Immature natural killer cell (primary cell): ENCODE measurements around the gene ABCD1. TPM values are rescaled to one million over a fixed set of nuclear protein-coding genes. Genes with fewer than 3 reads are reported as not detected.
"Not testable (repeated sequence)": the region's sequence is repeated elsewhere in the genome, so short reads cannot be mapped to it uniquely, and the experiment has no call there.

Experiments
- DNase-seq, 3 donors: peaks; one replicate each; pipeline ENCODE4 v3.0.0; 2022; ENCODE audit warnings: mixed read lengths in 1 of 3
- H3K27ac Mint-ChIP-seq, 6 donors: one replicate each; pipeline ENCODE4 v1.8.0; 2020; ENCODE audit warnings: mixed read lengths in 6 of 6, mild to moderate bottlenecking in 5 of 6, inconsistent platforms in 4 of 6, moderate library complexity in 3 of 6
- H3K27me3 Mint-ChIP-seq, 3 donors: one replicate each; pipeline ENCODE4 v1.8.0; 2020 to 2021; ENCODE audit warnings: low read depth in 3 of 3, mild to moderate bottlenecking in 3 of 3, mixed read lengths in 3 of 3, moderate library complexity in 3 of 3, inconsistent platforms in 1 of 3
- H3K36me3 Mint-ChIP-seq, 3 donors: one replicate each; pipeline ENCODE4 v1.8.0; 2020; ENCODE audit warnings: mixed read lengths in 3 of 3, inconsistent platforms in 2 of 3, mild to moderate bottlenecking in 2 of 3
- H3K4me1 Mint-ChIP-seq, 2 donors: one replicate each; pipeline ENCODE4 v1.8.0; 2020; ENCODE audit warnings: inconsistent platforms in 2 of 2, mild to moderate bottlenecking in 2 of 2, mixed read lengths in 2 of 2, moderate library complexity in 1 of 2
- H3K4me3 Mint-ChIP-seq, 5 donors: one replicate each; pipeline ENCODE4 v1.8.0; 2020; ENCODE audit warnings: mild to moderate bottlenecking in 5 of 5, mixed read lengths in 5 of 5, inconsistent platforms in 3 of 5, moderate library complexity in 3 of 5
- H3K9me3 Mint-ChIP-seq, 6 donors: one replicate each; pipeline ENCODE4 v1.8.0; 2020; ENCODE audit warnings: mild to moderate bottlenecking in 6 of 6, mixed read lengths in 6 of 6, inconsistent platforms in 4 of 6, moderate library complexity in 3 of 6
- polyA plus RNA-seq, 3 donors: library from polyadenylated mRNA; unstranded; fragments of 300-500 nt; fragmentation: Illumina TruSeq; gene quantifications; one replicate each; pipeline ENCODE4 v1.2.3, GENCODE V29; 2021

ABCD1 gene
- polyA plus RNA-seq, 3 donors from 2014 or later: 1.7 to 3.2 (median 2.0) TPM

DNA sequence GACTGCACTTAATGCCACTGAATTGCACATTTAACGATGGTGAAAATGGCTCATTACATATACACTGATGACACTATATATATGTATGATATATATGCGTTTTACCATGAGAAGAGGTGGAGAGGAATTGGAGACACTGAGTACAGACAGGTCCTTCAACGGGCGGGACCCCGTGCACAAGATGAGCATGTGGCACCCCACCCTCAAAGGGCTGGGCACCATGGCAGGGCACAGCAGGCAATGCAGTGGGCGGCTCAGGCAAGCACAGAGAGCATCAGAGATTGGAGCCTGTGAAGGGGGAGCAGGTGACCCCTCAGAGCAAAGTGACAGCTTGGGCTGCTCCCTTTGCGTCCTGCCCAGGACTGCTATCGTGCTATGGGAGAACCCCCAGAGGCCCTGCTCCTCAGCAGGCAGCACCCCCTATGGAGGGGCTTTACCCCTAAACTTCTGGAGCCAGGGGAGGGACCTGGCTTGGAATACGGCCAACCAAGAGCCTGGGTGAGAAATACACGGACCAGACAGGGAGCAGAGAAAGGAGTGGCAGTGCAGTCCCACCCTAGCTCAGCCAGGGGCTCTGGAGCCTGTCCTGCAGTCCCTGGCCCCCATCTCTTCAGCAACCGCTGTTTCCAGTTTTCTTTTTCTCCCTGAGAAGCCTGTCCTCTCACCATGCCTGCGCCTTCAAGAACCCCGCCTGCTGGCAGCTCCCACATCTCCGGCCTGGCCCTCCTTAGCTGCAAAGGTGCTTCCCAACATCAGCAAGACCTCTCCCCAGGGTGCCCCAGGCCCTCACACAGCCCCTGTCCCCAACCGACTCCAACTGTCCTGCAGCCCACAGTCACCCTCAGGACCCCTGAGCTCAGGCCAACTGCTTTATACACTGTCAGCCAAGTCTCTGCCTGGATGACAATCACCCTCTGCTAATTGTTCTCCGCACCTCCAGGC lies 26.5 kb upstream of the ABCD1 start:
- Mint-ChIP-seq H3K9me3 (no peaks in the 10 kb centered on the region), H3K27me3 (peaks cover 1 to 4% (median 2%) of the 10 kb centered on the region in 3 donors), H3K4me3 (no peak overlapping the region), H3K27ac (peak overlapping the region in 1 of 6 donors; percentile 1), H3K36me3 (peaks cover 0 to 13% (median 0%) of the 10 kb centered on the region in 3 donors), H3K4me1 (no peaks in the 10 kb centered on the region)
- DNase-seq: no peak

DNA sequence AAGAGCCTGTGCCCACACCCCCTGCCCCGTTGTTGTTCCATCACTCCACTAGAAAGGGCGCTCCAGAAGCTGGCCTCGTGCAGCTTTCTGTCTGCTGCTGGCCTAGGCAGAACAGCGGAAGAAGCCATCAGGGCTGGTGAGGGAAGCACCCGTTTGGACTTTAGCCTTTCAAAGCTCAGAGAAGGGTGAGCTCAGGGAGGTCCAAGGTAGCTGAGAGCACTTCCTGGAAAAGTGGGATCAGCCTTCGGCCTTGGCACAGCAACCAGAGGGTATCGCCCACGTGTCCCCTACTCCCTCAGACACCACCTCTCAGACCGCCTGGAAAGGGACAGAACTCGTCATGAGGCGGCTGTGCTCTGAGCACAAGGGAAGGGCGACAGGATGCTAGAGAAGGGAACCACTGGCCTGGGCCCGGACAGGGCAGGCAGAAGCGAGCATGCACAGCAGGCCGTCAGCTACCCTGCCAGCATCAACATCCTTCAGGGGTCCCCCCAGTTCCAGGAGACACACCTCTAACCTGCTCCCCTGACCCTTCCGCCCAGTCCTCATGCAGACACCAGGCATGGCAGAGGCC lies 25.4 kb upstream of the ABCD1 start:
- peaks cover 0 to 13% (median 0%) of the 10 kb centered on the region in 3 donors for H3K36me3 Mint-ChIP-seq
- H3K9me3 Mint-ChIP-seq, H3K4me1 Mint-ChIP-seq, H3K27me3 Mint-ChIP-seq, H3K27ac Mint-ChIP-seq, DNase-seq, H3K4me3 Mint-ChIP-seq: not testable (repeated sequence)

DNA sequence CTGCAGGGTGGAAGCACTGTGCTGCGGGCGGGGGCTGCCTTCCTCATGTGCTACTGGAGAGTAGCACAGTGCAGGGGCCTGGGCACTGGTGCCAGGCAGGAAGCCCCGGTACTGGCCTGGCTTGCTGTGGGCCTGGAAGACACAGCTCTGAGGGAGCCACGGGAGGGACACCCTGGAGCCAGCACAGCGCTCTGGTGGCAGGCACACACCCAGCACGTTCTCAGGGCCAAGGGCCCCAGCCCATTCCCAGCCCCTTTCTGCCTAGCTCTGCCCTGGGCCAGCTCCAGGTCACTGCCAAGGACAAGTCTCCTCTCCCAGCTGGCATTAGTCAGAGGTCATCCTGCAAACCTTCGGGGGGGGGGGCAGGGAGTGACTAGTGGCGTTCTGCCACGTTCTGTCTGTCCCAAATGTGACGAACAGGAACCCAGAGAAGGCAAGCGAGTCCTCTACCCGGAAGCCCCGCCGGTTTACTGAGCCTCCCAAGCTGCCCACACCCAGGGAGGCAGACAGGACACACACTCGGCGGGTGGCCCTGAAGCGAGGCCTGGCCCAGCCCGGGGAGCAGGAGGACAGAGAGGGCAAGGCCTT lies 24.8 kb upstream of the ABCD1 start:
- H3K9me3 Mint-ChIP-seq, H3K4me1 Mint-ChIP-seq, H3K4me3 Mint-ChIP-seq, DNase-seq, H3K27ac Mint-ChIP-seq, H3K27me3 Mint-ChIP-seq: not testable (repeated sequence)
- peaks cover 0 to 13% (median 0%) of the 10 kb centered on the region in 3 donors for H3K36me3 Mint-ChIP-seq

DNA sequence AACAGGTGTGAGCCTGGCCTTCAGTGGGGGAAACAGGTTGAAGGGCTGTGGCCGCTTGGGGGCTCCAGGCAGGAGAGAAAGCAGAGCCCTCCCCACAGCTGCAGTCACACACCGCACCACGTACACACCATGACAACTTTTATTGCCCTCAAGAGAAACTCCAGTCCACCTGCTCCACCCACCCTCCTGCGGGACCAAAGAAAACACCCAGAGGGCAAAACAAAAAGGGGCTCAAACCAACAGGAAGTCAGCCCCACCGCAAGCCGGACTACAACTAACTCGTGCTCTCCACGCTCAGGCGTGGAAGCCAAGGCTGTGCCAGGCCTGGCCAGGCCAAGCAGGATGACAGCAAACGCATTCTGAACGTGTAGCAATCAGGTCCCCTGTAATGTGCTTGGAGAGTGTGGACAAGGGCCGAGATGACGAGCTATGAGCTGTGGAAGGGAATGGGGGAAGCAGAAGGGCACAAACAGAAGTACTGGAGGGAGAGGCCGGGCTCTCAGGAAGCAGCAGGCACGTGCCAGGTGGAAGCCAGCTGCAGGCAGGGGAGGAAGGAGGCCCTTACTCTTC lies 24.2 kb upstream of the ABCD1 start:
- no peak for DNase-seq
- Mint-ChIP-seq H3K9me3 (no peaks in the 10 kb centered on the region), H3K4me3 (no peak overlapping the region), H3K36me3 (peaks cover 0 to 13% (median 0%) of the 10 kb centered on the region in 3 donors), H3K27me3 (peaks cover 0 to 2% (median 2%) of the 10 kb centered on the region in 3 donors), H3K4me1 (no peaks in the 10 kb centered on the region), H3K27ac (no peak overlapping the region)

DNA sequence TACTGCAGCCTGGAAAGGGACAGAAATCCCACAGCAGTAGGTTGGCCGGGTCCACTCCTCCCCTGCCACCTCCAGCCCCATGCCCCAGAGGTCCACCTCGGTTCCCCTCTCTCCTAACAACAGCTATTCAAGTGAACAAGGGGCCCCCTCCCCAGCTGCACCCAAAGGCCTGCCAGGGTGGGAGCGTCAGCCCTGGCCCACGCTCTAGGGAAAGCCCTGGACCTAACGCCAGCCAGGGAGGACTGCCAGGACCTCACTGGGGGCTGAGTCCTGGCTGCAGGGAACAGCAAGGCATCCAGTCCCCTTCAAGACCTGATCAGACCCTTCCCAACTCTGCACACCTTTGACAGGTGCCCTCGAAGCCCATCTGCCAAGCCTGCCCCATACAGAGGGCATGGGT lies 23.7 kb upstream of the ABCD1 start:
- no peaks in the 10 kb centered on the region for H3K4me1 Mint-ChIP-seq
- H3K27me3 Mint-ChIP-seq: peaks cover 0 to 2% (median 2%) of the 10 kb centered on the region in 3 donors
- peaks cover 0 to 13% (median 0%) of the 10 kb centered on the region in 3 donors for H3K36me3 Mint-ChIP-seq
- H3K27ac Mint-ChIP-seq: no peak overlapping the region
- no peak for DNase-seq
- H3K9me3 Mint-ChIP-seq: no peaks in the 10 kb centered on the region
- H3K4me3 Mint-ChIP-seq: no peak overlapping the region

DNA sequence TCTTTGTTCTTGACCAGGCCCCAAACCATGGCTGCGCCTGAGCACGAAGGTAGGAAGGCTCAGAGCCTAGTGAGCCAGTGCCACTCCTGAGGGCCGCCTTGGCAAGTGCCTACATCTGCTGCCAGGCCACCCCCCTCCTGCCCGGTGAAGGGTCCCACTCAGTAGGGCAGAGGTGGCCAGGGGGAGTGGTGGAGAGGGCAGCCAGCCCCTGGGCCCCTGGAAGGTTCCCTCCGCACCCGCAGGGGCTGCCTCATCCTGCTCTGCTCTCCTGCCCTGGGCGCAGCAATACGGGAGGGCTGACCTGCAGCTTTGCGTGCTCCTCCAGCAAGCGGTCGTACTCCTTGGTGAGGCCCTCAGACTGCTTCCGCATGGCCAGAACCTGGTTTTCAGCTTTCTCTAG lies 22.9 kb upstream of the ABCD1 start:
- Mint-ChIP-seq H3K4me1 (peaks cover 0 to 3% of the 10 kb centered on the region in 2 donors), H3K4me3 (no peak overlapping the region), H3K27me3 (peaks cover 0 to 2% (median 2%) of the 10 kb centered on the region in 3 donors), H3K36me3 (peaks cover 0 to 13% (median 0%) of the 10 kb centered on the region in 3 donors), H3K27ac (no peak overlapping the region), H3K9me3 (no peaks in the 10 kb centered on the region)
- DNase-seq: no peak

DNA sequence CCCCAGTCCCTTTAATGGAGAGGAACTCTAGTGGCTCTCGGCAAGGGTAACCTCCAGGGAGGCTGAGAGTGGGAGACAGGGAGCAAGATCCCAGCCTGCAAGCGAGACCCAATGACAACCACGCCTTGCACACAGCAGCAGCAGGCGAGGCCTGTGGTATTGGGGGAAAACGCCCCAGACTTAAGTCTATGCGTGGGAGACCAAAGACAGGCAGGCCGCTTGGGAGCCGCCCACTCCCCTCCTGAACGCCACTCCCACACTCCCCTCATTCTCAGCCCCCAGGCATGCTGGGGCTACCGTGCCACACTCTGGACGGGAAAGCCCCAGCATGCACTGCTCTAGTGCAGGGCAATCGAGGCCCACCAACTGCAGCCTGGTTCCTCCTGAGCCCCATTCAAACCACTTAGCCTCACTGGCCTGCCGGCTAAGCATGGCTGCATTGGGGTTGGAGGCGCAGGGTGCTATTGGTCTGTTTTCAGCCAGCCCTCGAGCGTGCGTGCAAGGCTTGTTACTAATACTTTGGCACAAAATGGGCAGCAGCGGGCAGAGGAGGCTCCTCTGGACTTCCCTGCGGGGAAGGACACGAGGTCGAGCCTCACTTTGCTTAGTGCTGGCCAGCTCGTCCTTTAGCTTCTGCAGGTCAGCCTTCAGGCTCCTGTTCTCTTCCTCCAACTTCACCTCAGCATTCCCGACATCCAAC lies 22.2 kb upstream of the ABCD1 start:
- no peak overlapping the region for H3K27ac Mint-ChIP-seq
- H3K27me3 Mint-ChIP-seq: peaks cover 0 to 2% (median 2%) of the 10 kb centered on the region in 3 donors
- peaks cover 0 to 8% (median 0%) of the 10 kb centered on the region in 3 donors for H3K36me3 Mint-ChIP-seq
- H3K4me1 Mint-ChIP-seq: peaks cover 0 to 3% of the 10 kb centered on the region in 2 donors
- no peak for DNase-seq
- no peak overlapping the region for H3K4me3 Mint-ChIP-seq
- H3K9me3 Mint-ChIP-seq: no peaks in the 10 kb centered on the region

DNA sequence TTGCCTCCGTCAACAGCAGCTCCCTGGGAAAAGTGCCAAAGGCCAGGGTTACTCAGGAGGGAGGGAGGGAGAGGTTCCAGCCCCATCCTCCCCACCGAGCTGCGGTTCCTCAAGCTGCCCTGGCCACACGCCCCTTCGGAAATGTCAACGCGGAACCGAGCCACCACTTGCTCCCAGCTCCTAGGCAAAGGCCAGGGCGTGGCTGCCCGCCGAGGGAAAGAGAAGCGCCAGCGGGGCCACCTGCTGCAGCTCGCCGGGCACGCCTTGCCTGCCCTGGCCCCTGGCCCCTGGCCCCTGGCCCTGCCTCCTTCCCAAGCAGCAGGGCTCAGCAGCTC lies 21.7 kb upstream of the ABCD1 start:
- Mint-ChIP-seq H3K36me3 (peaks cover 0 to 3% (median 0%) of the 10 kb centered on the region in 3 donors), H3K4me1 (peaks cover 0 to 3% of the 10 kb centered on the region in 2 donors), H3K4me3 (no peak overlapping the region), H3K27me3 (peaks cover 0 to 2% (median 2%) of the 10 kb centered on the region in 3 donors), H3K9me3 (no peaks in the 10 kb centered on the region), H3K27ac (no peak overlapping the region)
- DNase-seq: no peak

DNA sequence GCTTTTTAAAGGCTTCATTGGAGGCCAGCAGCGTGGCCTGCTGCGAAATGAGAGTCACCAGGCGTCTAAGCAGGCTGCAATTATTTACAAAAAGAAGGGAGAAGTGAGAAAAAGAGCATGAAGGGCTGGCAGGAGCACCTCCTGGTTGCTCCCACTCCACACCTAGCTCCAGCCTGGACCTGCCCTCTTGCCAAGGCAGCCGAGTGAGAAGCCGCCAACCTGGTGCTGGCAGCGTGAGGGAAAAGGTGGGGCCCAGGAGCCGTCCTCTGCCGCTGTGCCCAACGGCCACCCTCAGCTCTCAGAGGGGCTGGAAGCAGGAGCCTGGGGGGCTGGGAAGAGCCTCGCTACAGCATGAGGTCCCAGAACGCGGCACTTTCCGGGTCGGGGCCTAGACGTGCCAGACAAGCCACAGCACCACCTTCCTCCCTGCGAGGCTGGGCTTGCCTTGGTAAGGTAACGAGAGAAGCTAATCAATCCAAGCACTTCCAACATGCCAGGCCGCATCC lies 20.6 kb upstream of the ABCD1 start:
- H3K36me3 Mint-ChIP-seq: peaks cover 0 to 3% (median 0%) of the 10 kb centered on the region in 3 donors
- H3K9me3 Mint-ChIP-seq: no peaks in the 10 kb centered on the region
- no peak for DNase-seq
- H3K4me1 Mint-ChIP-seq: peaks cover 0 to 3% of the 10 kb centered on the region in 2 donors
- peaks cover 0 to 2% (median 2%) of the 10 kb centered on the region in 3 donors for H3K27me3 Mint-ChIP-seq
- H3K27ac Mint-ChIP-seq: no peak overlapping the region
- H3K4me3 Mint-ChIP-seq: no peak overlapping the region

DNA sequence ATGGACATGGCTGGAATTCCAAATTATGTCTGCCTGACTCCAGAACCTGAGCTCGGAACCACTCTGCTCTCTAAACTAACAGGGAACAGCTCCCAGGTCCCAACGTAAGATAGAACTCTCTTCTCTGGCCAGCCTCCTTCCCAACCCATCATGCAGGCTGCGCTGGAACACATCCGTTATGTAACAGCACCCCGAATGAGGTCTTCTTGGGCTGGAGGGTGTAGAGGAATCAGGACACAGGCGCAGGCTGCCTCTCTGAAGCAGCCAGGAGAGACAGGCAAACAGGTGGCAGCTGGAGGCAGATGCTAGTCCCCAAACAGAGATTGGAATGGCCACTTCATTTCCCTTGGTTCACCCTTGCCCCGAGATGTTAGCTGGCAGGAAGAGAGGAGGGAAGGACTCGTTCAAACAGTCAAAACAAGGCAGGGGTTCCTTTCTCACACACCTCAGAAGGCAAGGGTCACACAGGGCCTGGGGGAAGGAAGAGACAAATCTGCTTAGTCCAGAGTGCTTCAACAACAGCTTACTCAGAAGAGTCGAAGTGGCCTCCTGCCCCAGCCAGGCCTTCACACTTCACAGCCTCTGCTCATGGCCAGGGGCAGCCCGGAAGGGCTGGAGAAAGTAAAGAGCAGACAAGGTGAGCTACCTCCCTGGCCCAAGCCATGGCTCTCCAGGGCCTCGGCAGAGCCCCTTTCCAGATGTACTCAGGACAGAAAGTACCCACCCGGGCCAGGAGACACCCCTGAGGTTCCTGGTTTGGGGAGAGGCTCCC lies 19.8 kb upstream of the ABCD1 start:
- H3K36me3 Mint-ChIP-seq, DNase-seq, H3K4me1 Mint-ChIP-seq, H3K9me3 Mint-ChIP-seq, H3K27ac Mint-ChIP-seq, H3K4me3 Mint-ChIP-seq, H3K27me3 Mint-ChIP-seq: not testable (repeated sequence)

DNA sequence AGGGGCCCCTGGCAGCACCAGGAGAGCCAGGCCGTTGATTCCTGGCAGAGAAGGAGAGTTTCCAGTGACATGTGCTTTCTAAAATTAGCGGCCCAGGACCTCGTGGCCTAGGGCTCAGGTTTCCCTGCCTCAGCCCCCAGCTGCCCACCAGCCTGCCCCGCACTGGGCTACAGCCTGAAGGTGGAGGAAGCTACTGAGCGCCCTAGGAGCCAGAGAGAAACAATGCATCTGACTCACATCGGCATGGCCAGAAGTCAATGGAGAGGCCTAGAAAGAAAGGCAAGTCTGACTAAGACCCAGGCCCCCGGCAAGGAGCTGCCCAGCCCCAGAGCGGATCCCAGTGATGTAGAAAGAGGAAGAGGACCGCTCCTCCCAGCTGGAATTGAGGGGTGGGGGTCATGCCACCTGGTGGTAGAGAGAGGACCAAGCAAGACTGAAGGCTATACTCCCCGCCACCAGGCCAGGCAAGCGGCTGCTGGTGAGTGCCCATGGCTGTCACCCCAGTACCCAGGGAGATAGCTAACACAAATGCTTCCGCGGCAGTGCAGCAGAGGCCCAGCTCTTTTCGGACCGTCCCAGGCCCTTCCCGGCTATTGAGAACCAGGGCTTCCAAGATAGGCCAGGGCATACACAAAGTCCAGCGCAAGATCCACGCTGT lies 19.1 kb upstream of the ABCD1 start:
- DNase-seq, H3K36me3 Mint-ChIP-seq, H3K9me3 Mint-ChIP-seq, H3K4me3 Mint-ChIP-seq, H3K27ac Mint-ChIP-seq, H3K4me1 Mint-ChIP-seq, H3K27me3 Mint-ChIP-seq: not testable (repeated sequence)

DNA sequence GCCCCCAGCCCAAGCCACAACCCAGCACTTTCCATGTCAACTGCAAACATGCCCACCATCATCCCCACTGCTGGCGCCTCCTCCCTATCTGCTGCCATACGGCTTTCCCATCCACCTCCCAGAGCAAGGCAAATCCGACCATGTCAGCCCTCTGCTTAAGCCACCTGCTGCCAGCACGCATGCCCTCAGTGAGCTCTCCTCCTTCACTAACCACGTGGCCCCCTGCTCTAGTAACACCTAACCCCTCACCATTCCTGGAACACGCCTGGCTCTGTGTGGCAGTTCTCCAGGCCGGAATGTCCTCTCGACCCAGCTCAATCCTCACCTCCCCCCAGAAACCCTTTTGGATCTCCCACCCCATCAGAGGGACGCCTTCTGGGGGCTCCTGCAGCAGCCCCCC lies 17.9 kb upstream of the ABCD1 start:
- peaks cover 0 to 2% (median 2%) of the 10 kb centered on the region in 3 donors for H3K27me3 Mint-ChIP-seq
- no peak overlapping the region for H3K4me3 Mint-ChIP-seq
- no peak for DNase-seq
- H3K9me3 Mint-ChIP-seq: no peaks in the 10 kb centered on the region
- peaks cover 0 to 3% of the 10 kb centered on the region in 2 donors for H3K4me1 Mint-ChIP-seq
- no peaks in the 10 kb centered on the region for H3K36me3 Mint-ChIP-seq
- peak overlapping the region in 3 of 6 donors; percentile 7 to 67 (median 62) for H3K27ac Mint-ChIP-seq
